GM19238 (cell line): ENCODE results near the gene IMP4.
A peak's percentile ranks its signal among the peaks of the same experiment; 100 is the strongest.

ENCODE experiments used
- DNase-seq: peaks from one replicate; pipeline ENCODE4 v3.0.0; 2011; ENCODE audit warnings: low spot score; ENCODE audit not compliant: insufficient read length

Gene IMP4

DNA sequence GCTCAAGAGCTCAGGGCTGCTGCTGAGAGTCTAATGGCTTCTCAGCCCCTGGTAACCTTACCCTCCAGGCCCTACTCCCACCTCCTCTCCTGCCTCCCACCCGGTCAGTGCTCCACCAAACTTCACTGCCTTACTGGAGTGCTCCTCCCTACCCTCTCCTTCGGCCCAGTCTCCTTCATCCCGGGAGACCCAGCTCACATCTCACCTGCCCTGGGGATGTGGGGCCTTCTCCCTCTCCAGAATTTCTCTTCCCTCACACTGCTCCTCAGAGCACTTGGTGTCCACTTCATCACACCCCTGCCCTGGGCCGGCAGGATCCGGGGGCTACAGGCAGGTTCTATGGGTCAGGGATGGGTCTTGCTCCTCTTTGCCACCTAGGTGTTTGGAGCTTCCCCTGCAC is 34.8 kb downstream of the IMP4 start:
- no peak for DNase-seq

GRCh38 chr2:130378206-130378897 is 35.7 kb downstream of the IMP4 start:
- DNase-seq = no peak

DNA sequence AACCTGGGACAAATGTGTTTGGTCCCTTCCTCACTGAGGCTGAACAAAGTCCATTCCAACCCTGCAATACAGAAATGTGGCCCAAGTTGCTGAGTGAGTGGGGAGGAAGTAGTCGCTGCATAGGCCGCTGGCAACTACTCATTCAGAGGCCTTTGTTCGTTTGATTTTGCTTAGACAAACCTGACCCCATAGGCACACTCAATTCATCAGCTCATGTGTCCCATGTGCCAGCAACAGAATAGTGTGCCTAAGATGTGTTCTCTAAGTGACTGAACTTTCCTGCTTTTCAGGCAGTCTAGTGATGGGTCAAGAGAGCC is 36.2 kb downstream of the IMP4 start:
- DNase-seq = no peak

DNA sequence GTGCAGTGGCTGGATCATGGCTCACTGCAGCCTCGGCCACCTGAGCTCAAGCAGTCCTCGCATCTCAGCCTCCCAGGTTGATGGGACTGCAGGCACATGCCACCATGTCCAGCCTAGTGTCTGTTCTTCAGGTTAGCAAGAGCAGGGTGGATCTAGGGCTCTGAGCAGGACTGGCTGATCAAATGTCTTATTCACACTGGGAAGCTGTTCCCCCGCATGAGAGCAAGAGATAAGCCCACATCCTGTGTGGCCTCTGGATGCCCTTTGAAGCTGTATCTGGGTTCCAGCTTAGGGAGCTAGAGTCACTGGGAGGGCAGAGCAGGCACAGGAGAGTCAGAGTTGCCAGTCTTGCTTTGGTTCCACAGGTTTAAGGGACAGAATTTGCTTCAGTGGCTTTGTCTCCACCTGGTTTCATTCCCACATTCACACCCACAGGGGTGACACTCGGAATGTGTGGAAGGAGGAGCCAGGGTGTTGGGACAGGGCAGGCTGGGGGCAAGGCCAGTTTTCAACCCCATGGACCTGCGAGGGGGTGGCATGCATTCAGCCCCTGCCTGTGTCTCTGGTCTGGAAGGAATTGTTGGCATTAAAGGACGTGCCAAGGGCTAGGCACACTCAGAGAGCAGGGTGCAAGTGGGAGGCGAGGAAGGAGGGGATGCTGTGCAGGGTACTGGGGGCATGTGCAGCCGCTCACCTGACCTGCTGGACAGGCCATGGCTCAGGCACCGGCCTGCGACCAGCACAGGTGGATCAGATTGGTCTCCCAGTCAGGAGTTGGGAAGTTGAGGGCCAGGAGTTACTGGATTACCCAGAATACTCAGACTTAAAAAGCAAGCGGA is 37.6 kb downstream of the IMP4 start:
- no peak for DNase-seq

- no peak for DNase-seq
Measured at GRCh38 chr2:130381145-130381544, 38.4 kb downstream of the IMP4 start.

DNA sequence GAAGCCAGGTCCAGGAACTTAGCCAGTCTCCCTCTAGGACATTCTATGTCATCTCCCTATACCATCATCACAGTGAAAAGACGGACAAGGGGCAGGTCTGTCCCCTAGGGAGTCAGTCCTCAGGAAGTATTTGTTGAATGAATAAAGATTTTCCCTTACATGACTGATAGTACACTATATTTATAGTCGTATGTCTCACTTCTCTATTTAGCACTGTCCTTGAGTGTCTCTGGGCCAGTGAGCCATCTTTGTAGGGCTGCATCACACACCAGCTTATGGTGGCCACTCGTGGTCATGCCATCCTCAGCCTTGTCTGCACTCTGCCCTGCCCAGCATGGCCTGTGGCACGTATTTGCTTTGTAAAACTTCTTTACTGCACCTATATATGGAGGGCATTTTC is 38.9 kb downstream of the IMP4 start:
- no peak for DNase-seq

- DNase-seq = no peak
Measured at GRCh38 chr2:130382313-130382917, 39.7 kb downstream of the IMP4 start.

- no peak for DNase-seq
Measured at GRCh38 chr2:130385709-130386108, 43.0 kb downstream of the IMP4 start.

GRCh38 chr2:130387071-130387400 is 44.3 kb downstream of the IMP4 start:
- DNase-seq = no peak

- DNase-seq = no peak
Measured at GRCh38 chr2:130387804-130388203, 45.1 kb downstream of the IMP4 start.

- DNase-seq = no peak
Measured at GRCh38 chr2:130388221-130388907, 45.7 kb downstream of the IMP4 start.

GRCh38 chr2:130389358-130389757 is 46.7 kb downstream of the IMP4 start:
- no peak for DNase-seq

DNA sequence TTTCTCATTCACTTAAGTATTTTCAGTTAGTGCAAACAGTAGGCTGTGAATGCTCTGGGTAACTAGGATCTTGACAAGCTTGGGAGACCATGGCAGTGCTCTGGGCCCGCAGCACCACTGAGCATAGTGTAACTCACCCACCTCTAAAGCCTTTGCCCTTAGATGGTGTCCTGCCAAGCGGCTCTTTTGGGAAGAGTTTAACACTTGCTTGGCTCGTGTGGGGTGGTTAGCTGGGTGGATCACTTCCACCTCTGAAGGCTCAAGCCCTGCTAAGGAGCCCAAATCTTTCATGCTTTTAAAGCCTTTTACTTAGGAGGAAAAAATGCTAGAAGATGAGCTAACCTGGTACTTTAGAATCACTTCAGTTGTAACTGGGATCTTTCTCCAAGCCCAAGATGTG is 47.1 kb downstream of the IMP4 start:
- no peak for DNase-seq

DNA sequence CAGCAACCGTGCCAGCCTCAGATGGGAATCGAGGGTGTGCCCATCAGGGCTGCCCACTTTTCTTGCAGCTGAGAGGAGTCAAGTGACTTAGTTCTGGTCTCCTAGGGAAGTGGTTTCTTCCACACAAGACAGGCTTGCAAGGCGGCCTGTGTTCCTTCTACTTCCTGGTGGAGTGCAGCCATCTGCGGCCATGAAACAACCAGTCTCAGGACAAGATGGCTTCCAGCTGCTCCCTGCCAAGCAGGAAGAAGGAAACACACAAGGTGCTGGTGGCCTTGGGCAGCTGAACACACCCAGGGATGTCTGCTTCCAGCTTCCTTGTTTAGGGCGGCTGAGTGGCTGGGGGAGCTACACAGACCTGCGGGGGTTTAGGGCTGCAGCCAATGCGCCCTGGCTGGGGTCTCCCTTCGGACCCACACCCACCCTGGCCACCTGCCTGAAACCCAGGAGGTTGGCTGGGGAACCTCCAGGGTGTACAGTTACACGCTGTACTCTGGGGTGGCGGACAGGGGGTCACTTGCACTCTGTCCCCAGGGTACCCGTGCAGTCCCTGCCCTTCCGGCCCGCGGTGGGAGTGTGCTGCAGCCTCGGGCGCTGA is 47.9 kb downstream of the IMP4 start:
- DNase-seq = no peak

DNA sequence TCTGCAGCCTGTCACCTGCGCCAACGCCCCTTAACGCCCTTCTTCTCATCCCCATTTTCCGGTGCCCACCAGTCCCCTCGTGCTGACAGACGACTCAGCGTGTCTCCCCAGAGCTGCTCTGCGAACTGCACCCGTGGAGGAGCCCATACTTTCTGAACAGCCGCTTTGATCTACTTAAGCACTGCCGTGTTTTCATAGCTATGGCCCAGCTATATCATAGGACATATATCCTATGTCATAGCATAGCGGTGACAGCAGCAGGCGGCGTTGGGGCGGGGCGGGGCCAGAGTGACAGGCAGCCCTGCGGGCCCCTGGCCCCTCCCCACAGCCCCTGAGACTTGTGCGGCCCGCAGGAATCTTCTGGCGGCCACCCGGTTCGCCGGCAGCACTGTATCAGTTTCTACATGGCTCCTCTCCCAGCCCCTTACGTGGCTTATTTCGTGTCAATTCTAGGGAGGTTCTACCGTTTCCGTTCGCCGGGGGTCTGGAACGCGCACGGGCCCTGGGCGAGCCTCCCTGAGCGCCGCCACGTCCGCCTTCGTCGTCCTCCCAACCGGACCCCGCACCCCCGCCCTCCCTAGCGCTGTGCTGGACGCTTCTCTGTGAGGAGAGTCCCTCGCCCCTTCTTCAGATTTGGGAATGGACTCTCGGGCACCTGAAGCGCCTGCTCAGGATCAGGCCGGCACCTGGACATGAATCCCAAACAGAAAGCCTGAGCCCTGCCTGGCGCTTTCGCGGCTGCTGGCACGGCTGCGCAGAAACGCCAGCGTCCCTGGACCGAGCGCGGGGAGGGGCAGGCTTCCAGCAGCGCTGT is 48.6 kb downstream of the IMP4 start:
- DNase-seq = peak; percentile 41

DNA sequence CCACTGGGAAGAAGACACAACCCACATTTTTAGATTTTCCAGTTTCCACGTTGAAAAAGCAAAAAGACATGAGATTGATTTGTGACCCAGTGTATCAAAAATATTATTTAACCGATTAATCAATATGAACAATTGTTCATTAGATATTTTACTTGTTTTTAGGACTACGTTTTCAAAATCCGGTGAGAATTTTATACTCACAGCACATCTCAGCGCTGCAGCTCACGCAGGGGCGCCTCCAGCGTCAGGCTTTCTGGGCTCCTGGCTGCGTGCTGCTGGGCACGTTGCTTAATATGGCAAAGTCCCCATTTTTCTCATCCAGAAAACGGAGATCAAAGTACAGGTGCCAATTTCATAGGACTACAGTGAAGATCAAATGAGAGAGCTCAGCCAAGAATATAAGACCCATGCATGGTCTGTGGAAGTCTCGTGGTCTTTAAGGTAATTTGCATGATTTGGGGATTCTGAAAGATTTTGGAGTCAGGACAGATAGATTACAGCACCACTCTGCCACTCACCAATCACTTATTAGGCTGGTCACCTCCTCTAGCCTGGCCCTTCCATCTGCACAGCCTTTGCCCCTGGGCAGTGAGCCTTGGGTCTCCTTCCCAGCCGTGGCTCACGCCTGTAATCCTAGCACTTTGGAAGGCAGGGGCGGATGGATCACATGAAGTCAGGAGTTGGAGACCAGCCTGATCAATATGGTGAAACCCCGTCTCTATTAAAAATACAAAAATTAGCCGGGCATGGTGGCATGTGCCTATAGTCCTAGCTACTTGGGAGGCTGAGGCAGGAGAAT is 49.4 kb downstream of the IMP4 start:
- DNase-seq = no peak

DNA sequence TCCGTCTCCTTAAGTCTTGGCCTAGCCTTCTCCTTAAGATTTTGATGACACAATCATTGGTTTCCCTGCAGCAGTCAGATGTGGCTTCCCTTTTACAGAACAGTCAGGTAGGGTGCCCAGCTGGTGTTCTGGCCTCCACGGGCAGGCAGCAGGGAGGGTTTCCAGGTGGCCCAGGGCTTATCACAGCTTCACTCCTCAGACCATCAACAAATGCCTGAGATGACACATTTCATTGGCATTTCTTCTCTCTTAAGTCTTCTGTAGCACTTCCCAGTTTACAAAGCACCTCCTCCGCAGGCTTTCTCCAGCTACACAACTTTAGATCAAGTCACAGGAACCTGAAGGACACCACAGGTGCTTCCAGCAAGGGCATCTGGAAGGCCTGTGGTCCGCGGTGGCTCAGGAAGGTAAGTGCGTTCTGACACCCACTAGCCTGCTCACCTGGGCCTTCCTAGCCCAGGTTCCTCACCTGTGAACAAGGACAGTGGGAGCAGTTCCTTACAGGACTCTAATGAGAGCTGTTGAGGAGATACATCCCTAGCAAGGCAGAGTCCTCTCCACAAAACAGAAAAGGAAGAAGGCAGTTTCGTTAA is 50.7 kb downstream of the IMP4 start:
- no peak for DNase-seq
